Lower leg skin (tissue), 4 donors: ENCODE data around the gene TDP2. TPM values are rescaled to one million over a fixed set of nuclear protein-coding genes. Genes with fewer than 3 reads are reported as not detected.

Source experiments
- DNase-seq, 2 donors: peaks; one replicate each; pipeline ENCODE4 v3.0.0-alpha.2; 2019; ENCODE audit warnings: low spot score in 2 of 2
- H3K4me3 ChIP-seq: fragments of 200-600 bp; sonication (generic); 2 replicates; pipeline ENCODE4 v1.5.1; 2017; ENCODE audit warnings: mild to moderate bottlenecking, low read depth; ENCODE audit not compliant: poor library complexity, severe bottlenecking
- CTCF ChIP-seq, 3 donors: fragments of 450-650 bp; IDR thresholded peaks; one replicate each; pipeline ENCODE4 v1.5.1; 2016; ENCODE audit warnings: antibody characterized with exemption in 3 of 3, mild to moderate bottlenecking in 3 of 3, moderate library complexity in 2 of 3
- POLR2A ChIP-seq, 2 donors: fragments of 450-650 bp; IDR thresholded peaks; one replicate each; pipeline ENCODE4 v1.6.1; 2016 to 2017; ENCODE audit warnings: antibody characterized with exemption in 2 of 2, mild to moderate bottlenecking in 1 of 2, moderate library complexity in 1 of 2
- WGBS, 2 donors: methylation state at CpG; one replicate each; pipeline ENCODE4 v1.1.5; 2018; 5-methylcytosine and 5-hydroxymethylcytosine counted together
- intact Hi-C: fragments of 100-400 bp; cut with DNase I; formaldehyde crosslinking; loops from one replicate; pipeline ENCODE4 v1.15.0; 2023; ENCODE audit warnings: low total_unique reads
- total RNA-seq, 4 donors: library from RNA; depleted of rRNA; stranded (reverse); fragments of >200 nt; gene quantifications; one replicate each; pipeline ENCODE4 v1.1.0, GENCODE V29; 2016

The TDP2 gene
- total RNA-seq, 4 donors from 2014 or later, result 25.3 to 36.6 (median 26.6) TPM

- intact Hi-C loops, result no loop called here
Observed at GRCh38 chr6:24600903-24601302, 65.8 kb downstream of the TDP2 start.

More at GRCh38 chr6:24600903-24601302, 65.8 kb downstream of the TDP2 start:
- no peak for TF ChIP-seq CTCF (IDR thresholded peaks at IDR 0.05)
- TF ChIP-seq POLR2A (IDR thresholded peaks at IDR 0.05), result no peak
- 52% methylated on average over 4 of the region's 4 CpGs for WGBS, 2 donors
- no peak overlapping the region for H3K4me3 ChIP-seq
- DNase-seq, result no peak

Other genes starting within 250 kb of the TDP2 start
- 10 to 100 TPM; 24.4 to 69.6 (median 50.8) TPM for gene GPLD1, start 177.3 kb downstream of the TDP2 start, total RNA-seq
- 10 to 100 TPM; 10.9 to 16.5 (median 14.3) TPM for gene ALDH5A1, start 171.9 kb downstream of the TDP2 start, total RNA-seq
- 1 to 10 TPM in 1 of 4 donors, under 1 TPM in 3; 0.38 to 1.1 (median 0.54) TPM for gene KIAA0319, start 20.7 kb downstream of the TDP2 start, total RNA-seq
- 10 to 100 TPM in 2 of 4 donors, 1 to 10 TPM in 2; 4.6 to 22.6 (median 10.6) TPM for gene ACOT13, start 178 bp upstream of the TDP2 start, total RNA-seq
- gene C6orf62, start 52.3 kb upstream of the TDP2 start, total RNA-seq, result 10 to 100 TPM; 50.9 to 63.3 (median 52.8) TPM
- 100 to 1,000 TPM in 1 of 4 donors, 10 to 100 TPM in 3; 31.2 to 168 (median 53.3) TPM for gene GMNN, start 108.0 kb upstream of the TDP2 start, total RNA-seq
- not detected for gene ARMH2, start 132.0 kb upstream of the TDP2 start, total RNA-seq